Measurements from ENCODE around the gene FNDC3A. TPM values are rescaled to one million over a fixed set of nuclear protein-coding genes. Genes with fewer than 3 reads are reported as not detected.

Gene FNDC3A
- total and polyA plus RNA-seq, 9 of the 15 experiments (the other 6 are each of a cell fraction or from before 2014, with no cell fraction given) = 4.1 to 22.0 (median 13.5) TPM

- TF ChIP-seq ZHX1 (conservative IDR thresholded peaks at IDR 0.05; ENCODE audit: low read length) = no peak
- peak; percentile 57 for TF ChIP-seq NEUROD1 (IDR thresholded peaks at IDR 0.05; ENCODE audit: borderline replicate concordance, low read depth, low read length, partially characterized antibody)
- no peak for TF ChIP-seq IFI16 (CRISPR knock-in tag; IDR thresholded peaks at IDR 0.05)
- TF ChIP-seq RBFOX2 (IDR thresholded peaks at IDR 0.05; ENCODE audit: low read depth, low read length) = peak; percentile 93
- peak; percentile 86; the same call in 1 of the 2 replicates for TF ChIP-seq PHF8 (IDR thresholded peaks at IDR 0.05; ENCODE audit: borderline replicate concordance, low read length)
- TF ChIP-seq CXXC5 (CRISPR knock-in tag; IDR thresholded peaks at IDR 0.05) = peak; percentile 58
- TF ChIP-seq CGGBP1 (CRISPR knock-in tag; IDR thresholded peaks at IDR 0.05) = no peak
- TF ChIP-seq HINFP (tag; conservative IDR thresholded peaks at IDR 0.05; ENCODE audit: low read depth) = no peak
- no peak for TF ChIP-seq ETV5 (CRISPR knock-in tag; IDR thresholded peaks at IDR 0.05; ENCODE audit: low read depth)
- peak; percentile 41 for TF ChIP-seq U2AF1 (optimal IDR thresholded peaks at IDR 0.05; ENCODE audit: low read depth, low read length)
- TF ChIP-seq ZNF431 (CRISPR knock-in tag; IDR thresholded peaks at IDR 0.05) = peak; percentile 35; the same call in 1 of the 2 replicates
- 0 out of 4 replicates have a peak, but pooled peaks of 1 of the 2 experiments have one; percentile 22 for TF ChIP-seq TEAD1 (CRISPR knock-in tag; IDR thresholded peaks at IDR 0.05)
- peak; percentile 58 for TF ChIP-seq POLR2B (IDR thresholded peaks at IDR 0.05; ENCODE audit: low read depth, partially characterized antibody)
- peak; percentile 38; the same call in 1 of the 2 replicates for TF ChIP-seq ZNF12 (CRISPR knock-in tag; IDR thresholded peaks at IDR 0.05)
- TF ChIP-seq ZBTB33 (CRISPR knock-in tag; IDR thresholded peaks at IDR 0.05) = peak; percentile 24; the same call in 1 of the 2 replicates
- TF ChIP-seq ARID1B (IDR thresholded peaks at IDR 0.05) = peak; percentile 24; the same call in 1 of the 2 replicates
- peak; percentile 67; the same call in 1 of the 2 replicates for TF ChIP-seq TFAP4 (CRISPR knock-in tag; IDR thresholded peaks at IDR 0.05; ENCODE audit: borderline replicate concordance)
- TF ChIP-seq EP400 (IDR thresholded peaks at IDR 0.05) = peak; percentile 78
- TF ChIP-seq SOX6 (IDR thresholded peaks at IDR 0.05) = no peak
- no peak for TF ChIP-seq LARP7 (IDR thresholded peaks at IDR 0.05)
- TF ChIP-seq RUNX1 (IDR thresholded peaks at IDR 0.05; ENCODE audit: low read depth) = no peak
Observed at GRCh38 chr13:48975856-48976575, at the start of gene FNDC3A (continued).
